ENCODE results near the gene GRID2. TPM values are rescaled to one million over a fixed set of nuclear protein-coding genes. Genes with fewer than 3 reads are reported as not detected.

The GRID2 gene
- total RNA-seq, 6 experiments from 2014 or later: not detected

DNA sequence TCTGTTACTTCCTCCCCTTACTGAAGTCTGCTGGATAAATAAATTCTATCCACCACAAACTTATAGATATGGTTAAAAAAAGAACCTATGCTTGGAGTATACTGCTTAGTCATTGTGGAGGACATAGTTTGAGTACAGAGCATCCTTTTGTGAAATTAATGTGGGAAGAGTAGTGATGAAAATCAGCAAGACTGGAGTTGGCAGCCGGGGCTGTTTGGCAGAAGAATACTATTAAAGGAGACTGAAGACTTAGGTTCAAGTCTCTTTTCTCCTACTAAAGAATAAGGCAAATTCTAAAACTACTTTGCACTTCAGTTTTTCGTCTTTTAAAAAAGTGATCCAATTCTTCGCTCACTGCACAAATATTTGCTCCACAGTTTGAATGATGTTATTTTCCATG is 1198.2 kb downstream of the GRID2 start:
- Mint-ChIP-seq H3K27me3 (ENCODE audit: insufficient read depth) (no peaks in the 10 kb centered on the region), H3K27ac (no peak overlapping the region), H3K4me1 (ENCODE audit: low read depth) (no peaks in the 10 kb centered on the region), H3K36me3 (ENCODE audit: low read depth) (no peaks in the 10 kb centered on the region), H3K4me3 (no peak overlapping the region), H3K9me3 (peaks cover 26% of the 10 kb centered on the region)
- TF ChIP-seq, protein P1, sequence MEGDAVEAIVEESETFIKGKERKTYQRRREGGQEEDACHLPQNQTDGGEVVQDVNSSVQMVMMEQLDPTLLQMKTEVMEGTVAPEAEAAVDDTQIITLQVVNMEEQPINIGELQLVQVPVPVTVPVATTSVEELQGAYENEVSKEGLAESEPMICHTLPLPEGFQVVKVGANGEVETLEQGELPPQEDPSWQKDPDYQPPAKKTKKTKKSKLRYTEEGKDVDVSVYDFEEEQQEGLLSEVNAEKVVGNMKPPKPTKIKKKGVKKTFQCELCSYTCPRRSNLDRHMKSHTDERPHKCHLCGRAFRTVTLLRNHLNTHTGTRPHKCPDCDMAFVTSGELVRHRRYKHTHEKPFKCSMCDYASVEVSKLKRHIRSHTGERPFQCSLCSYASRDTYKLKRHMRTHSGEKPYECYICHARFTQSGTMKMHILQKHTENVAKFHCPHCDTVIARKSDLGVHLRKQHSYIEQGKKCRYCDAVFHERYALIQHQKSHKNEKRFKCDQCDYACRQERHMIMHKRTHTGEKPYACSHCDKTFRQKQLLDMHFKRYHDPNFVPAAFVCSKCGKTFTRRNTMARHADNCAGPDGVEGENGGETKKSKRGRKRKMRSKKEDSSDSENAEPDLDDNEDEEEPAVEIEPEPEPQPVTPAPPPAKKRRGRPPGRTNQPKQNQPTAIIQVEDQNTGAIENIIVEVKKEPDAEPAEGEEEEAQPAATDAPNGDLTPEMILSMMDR (IDR thresholded peaks at IDR 0.05): no peak
- DNase-seq: no peak

GRCh38 chr4:93502991-93503390 is 1199.2 kb downstream of the GRID2 start:
- peaks cover 31% of the 10 kb centered on the region for H3K9me3 Mint-ChIP-seq
- H3K4me1 Mint-ChIP-seq (ENCODE audit: low read depth): no peaks in the 10 kb centered on the region
- no peak overlapping the region for H3K27ac Mint-ChIP-seq
- no peak overlapping the region for H3K4me3 Mint-ChIP-seq
- H3K36me3 Mint-ChIP-seq (ENCODE audit: low read depth): no peaks in the 10 kb centered on the region
- TF ChIP-seq, protein P1 (IDR thresholded peaks at IDR 0.05): no peak
- H3K27me3 Mint-ChIP-seq (ENCODE audit: insufficient read depth): no peaks in the 10 kb centered on the region
- DNase-seq: no peak

GRCh38 chr4:93513851-93514250 is 1210.1 kb downstream of the GRID2 start:
- no peaks in the 10 kb centered on the region for H3K36me3 Mint-ChIP-seq (ENCODE audit: low read depth)
- H3K4me1 Mint-ChIP-seq (ENCODE audit: low read depth): no peaks in the 10 kb centered on the region
- no peak for DNase-seq
- H3K9me3 Mint-ChIP-seq: peaks cover 17% of the 10 kb centered on the region
- no peaks in the 10 kb centered on the region for H3K27me3 Mint-ChIP-seq (ENCODE audit: insufficient read depth)
- H3K4me3 Mint-ChIP-seq: no peak overlapping the region
- TF ChIP-seq, protein P1 (IDR thresholded peaks at IDR 0.05): no peak
- no peak overlapping the region for H3K27ac Mint-ChIP-seq

GRCh38 chr4:93515208-93515607 is 1211.4 kb downstream of the GRID2 start:
- no peak overlapping the region for H3K4me3 Mint-ChIP-seq
- no peak overlapping the region for H3K27ac Mint-ChIP-seq
- peaks cover 17% of the 10 kb centered on the region for H3K9me3 Mint-ChIP-seq
- no peaks in the 10 kb centered on the region for H3K36me3 Mint-ChIP-seq (ENCODE audit: low read depth)
- no peaks in the 10 kb centered on the region for H3K4me1 Mint-ChIP-seq (ENCODE audit: low read depth)
- no peak for DNase-seq
- H3K27me3 Mint-ChIP-seq (ENCODE audit: insufficient read depth): no peaks in the 10 kb centered on the region
- TF ChIP-seq, protein P1 (IDR thresholded peaks at IDR 0.05): no peak

DNA sequence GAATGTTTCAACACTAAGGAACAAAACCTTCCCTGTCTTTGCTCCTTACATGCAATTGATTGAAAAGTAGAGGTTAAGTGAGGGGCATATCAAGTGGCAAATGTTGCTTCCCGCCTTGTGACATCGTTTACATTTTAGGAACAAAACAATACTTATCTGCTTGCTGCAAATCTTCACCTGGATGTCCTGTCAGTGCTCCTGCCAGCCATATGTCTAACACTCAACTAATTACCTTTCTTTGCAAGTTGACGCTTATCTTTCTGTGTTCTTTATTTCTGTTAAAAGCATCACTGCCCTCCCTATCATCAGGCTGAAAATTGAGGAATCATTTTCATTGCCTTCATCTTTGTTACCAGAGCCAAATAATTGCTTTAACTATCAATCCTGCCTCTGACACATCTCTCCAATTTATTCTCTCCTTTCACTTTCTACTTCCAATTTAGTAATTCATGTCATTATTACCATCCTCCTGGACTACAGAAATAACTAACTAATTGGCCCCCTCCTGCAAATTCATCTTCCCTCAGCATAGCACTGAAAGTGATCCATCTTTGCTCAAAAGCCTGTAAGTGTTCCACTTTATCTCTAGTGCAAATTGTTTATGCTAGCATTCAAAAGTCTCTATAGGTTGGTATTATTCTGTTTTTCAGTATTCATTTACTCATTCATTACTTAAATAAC is 1226.1 kb downstream of the GRID2 start:
- H3K36me3 Mint-ChIP-seq (ENCODE audit: low read depth): no peaks in the 10 kb centered on the region
- H3K27ac Mint-ChIP-seq: no peak overlapping the region
- H3K27me3 Mint-ChIP-seq (ENCODE audit: insufficient read depth): no peaks in the 10 kb centered on the region
- no peak overlapping the region for H3K4me3 Mint-ChIP-seq
- no peak for DNase-seq
- H3K9me3 Mint-ChIP-seq: peaks cover 23% of the 10 kb centered on the region
- TF ChIP-seq, protein P1 (IDR thresholded peaks at IDR 0.05): no peak
- H3K4me1 Mint-ChIP-seq (ENCODE audit: low read depth): no peaks in the 10 kb centered on the region
